Esophagus muscularis mucosa (tissue), 4 donors: ENCODE measurements around the gene PEX11A. TPM values are rescaled to one million over a fixed set of nuclear protein-coding genes. Genes with fewer than 3 reads are reported as not detected.

Source experiments
- DNase-seq: peaks from one replicate; pipeline ENCODE4 v3.0.0-alpha.2; 2017; ENCODE audit errors: extremely low spot score
- H3K27ac ChIP-seq, 4 donors: fragments of 200-600 bp; sonication (generic); replicated peaks in 1 of 4; 1 replicate in 3 of 4; 2 replicates in 1 of 4; pipeline ENCODE4 v1.5.1; 2016 to 2019; ENCODE audit warnings: mild to moderate bottlenecking in 1 of 4
- H3K27me3 ChIP-seq, 4 donors: fragments of 200-600 bp; sonication (generic); one replicate each; pipeline versions ENCODE4 v1.5.1 to v1.6.0; 2016 to 2019
- H3K36me3 ChIP-seq, 4 donors: fragments of 200-600 bp; sonication (generic); one replicate each; pipeline ENCODE4 v1.5.1; 2016 to 2019
- H3K4me1 ChIP-seq, 4 donors: fragments of 200-600 bp; sonication (generic); one replicate each; pipeline ENCODE4 v1.5.1; 2016 to 2019
- H3K4me3 ChIP-seq, 4 donors: fragments of 200-600 bp; sonication (generic); 1 replicate in 2 of 4; 2 replicates in 2 of 4; pipeline ENCODE4 v1.5.1; 2016 to 2019; ENCODE audit warnings: mild to moderate bottlenecking in 4 of 4, moderate library complexity in 1 of 4
- H3K9me3 ChIP-seq, 4 donors: fragments of 200-600 bp; sonication (generic); 1 replicate in 3 of 4; 2 replicates in 1 of 4; pipeline ENCODE4 v1.5.1; 2016 to 2019
- EP300 ChIP-seq: sonication (generic); formaldehyde crosslinking; IDR thresholded peaks from one replicate; pipeline ENCODE4 v1.6.1; 2017; ENCODE audit warnings: antibody characterized with exemption
- POLR2A ChIP-seq: fragments of 450-650 bp; IDR thresholded peaks from one replicate; pipeline ENCODE4 v1.6.1; 2017; ENCODE audit warnings: antibody characterized with exemption, moderate library complexity, mild to moderate bottlenecking, low read depth
- POLR2AphosphoS5 ChIP-seq, 2 donors: sonication (generic); formaldehyde crosslinking; IDR thresholded peaks; one replicate each; pipeline ENCODE4 v1.6.1; 2017; ENCODE audit warnings: antibody characterized with exemption in 2 of 2
- WGBS: methylation state at CpG from one replicate; pipeline ENCODE4 v1.1.5; 2018; 5-methylcytosine and 5-hydroxymethylcytosine counted together
- intact Hi-C: fragments of 100-400 bp; cut with DNase I; formaldehyde crosslinking; loops from one replicate; pipeline ENCODE4 v1.15.1; 2023
- total RNA-seq, 4 donors: library from RNA; depleted of rRNA; stranded (reverse); fragments of >200 nt; gene quantifications; one replicate each; pipeline versions ENCODE4 v1.1.0 to v1.2.1, GENCODE V29; 2016
- TF ChIP-seq, protein P1 (sequence below), 3 experiments: fragments of 200-600 bp in 2 of 3; fragments of 450-650 bp in 1 of 3; sonication (generic) in 2 of 3; IDR thresholded peaks; one replicate each; pipeline ENCODE4 v1.5.1; 2017 to 2019; ENCODE audit warnings: antibody characterized with exemption in 3 of 3, mild to moderate bottlenecking in 2 of 3, moderate library complexity in 1 of 3

The PEX11A gene
- total RNA-seq, 4 donors from 2014 or later, result 10.8 to 20.2 (median 15.4) TPM

DNA sequence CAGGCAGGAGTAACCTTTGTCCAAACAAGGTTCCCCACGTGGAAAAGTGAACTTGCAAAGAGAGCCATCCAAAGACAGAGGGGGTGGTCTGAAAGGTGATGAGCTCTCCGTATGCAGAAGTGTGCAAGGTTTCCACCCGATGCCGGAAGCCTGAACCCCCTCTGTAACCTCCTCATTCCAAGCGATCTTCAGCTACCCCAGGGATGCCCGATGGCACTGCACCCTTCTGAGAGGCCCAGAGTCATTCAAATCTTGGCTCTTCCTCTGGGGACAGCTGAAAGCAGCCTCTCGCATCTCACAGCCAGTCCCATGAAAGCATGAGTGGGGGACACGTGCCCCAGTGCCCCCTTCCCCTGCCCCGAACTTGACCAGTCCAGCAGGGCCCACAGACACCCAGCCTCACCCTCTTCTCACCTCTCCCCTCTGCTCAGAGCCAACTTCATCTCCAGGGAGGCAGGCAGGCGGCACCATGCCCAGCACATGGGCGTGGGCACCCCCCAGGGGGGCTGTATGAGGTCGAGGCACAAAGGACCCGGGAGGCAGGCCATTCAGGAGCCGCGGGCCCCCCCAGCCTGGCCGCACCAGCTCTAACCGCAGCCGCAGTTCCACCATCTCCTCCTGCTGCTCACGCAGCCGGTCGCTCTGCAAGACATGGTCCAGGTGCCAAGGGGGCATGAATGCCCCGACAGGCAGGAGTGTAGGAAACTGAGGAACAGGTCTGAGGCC lies 44.0 kb downstream of the PEX11A start:
- no peak for TF ChIP-seq POLR2A
- no peak for TF ChIP-seq POLR2AphosphoS5 (IDR thresholded peaks at IDR 0.05)
- TF ChIP-seq, protein P1, sequence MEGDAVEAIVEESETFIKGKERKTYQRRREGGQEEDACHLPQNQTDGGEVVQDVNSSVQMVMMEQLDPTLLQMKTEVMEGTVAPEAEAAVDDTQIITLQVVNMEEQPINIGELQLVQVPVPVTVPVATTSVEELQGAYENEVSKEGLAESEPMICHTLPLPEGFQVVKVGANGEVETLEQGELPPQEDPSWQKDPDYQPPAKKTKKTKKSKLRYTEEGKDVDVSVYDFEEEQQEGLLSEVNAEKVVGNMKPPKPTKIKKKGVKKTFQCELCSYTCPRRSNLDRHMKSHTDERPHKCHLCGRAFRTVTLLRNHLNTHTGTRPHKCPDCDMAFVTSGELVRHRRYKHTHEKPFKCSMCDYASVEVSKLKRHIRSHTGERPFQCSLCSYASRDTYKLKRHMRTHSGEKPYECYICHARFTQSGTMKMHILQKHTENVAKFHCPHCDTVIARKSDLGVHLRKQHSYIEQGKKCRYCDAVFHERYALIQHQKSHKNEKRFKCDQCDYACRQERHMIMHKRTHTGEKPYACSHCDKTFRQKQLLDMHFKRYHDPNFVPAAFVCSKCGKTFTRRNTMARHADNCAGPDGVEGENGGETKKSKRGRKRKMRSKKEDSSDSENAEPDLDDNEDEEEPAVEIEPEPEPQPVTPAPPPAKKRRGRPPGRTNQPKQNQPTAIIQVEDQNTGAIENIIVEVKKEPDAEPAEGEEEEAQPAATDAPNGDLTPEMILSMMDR (IDR thresholded peaks at IDR 0.05), result no peak
- TF ChIP-seq EP300, result no peak
- intact Hi-C loops, result loop anchor here (2.0 to 10.0 kb wide), 3 partner anchors 46 to 228 kb away; partner anchors contain the start of genes MESP1, PEX11A and WDR93
- no peak for DNase-seq
- Histone ChIP-seq H3K27me3 (no peaks in the 10 kb centered on the region), H3K4me1 (peaks cover 3 to 14% (median 8%) of the 10 kb centered on the region in 4 donors), H3K27ac (no peak overlapping the region), H3K9me3 (no peaks in the 10 kb centered on the region), H3K4me3 (no peak overlapping the region), H3K36me3 (peaks cover 0 to 61% (median 26%) of the 10 kb centered on the region in 4 donors)
- WGBS, result 95% methylated on average over 7 of the region's 22 CpGs

DNA sequence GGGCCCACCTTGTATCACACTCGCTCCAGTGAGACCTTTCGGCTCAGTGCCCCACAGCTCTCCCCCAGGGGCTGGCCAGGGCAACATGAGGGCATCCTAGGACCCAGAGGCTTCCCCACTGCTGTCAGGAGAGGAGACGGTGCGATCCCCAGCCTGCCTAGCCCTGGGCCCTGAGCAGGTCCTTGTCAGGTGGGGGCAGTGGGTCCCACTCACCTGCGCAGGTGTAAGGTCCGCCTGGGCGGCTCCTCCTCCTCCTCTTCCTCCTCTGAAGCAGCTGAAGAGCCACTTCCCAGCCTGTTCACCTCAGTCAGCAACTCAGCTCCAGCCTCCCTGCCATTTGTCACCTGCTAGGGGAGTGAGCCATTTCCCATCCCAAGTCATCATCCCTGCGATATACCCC lies 44.9 kb downstream of the PEX11A start:
- Histone ChIP-seq H3K27ac (no peak overlapping the region), H3K4me3 (no peak overlapping the region), H3K9me3 (no peaks in the 10 kb centered on the region), H3K4me1 (peaks cover 3 to 14% (median 8%) of the 10 kb centered on the region in 4 donors), H3K27me3 (no peaks in the 10 kb centered on the region), H3K36me3 (peaks cover 0 to 70% (median 30%) of the 10 kb centered on the region in 4 donors)
- no peak for DNase-seq
- intact Hi-C loops, result loop anchor here (2.0 to 10.0 kb wide), 3 partner anchors 47 to 229 kb away; partner anchors contain the start of genes MESP1, PEX11A and WDR93
- WGBS, result 89% methylated on average over 4 of the region's 8 CpGs
- no peak for TF ChIP-seq EP300
- TF ChIP-seq, protein P1 (IDR thresholded peaks at IDR 0.05), result no peak
- TF ChIP-seq POLR2AphosphoS5 (IDR thresholded peaks at IDR 0.05), result no peak
- TF ChIP-seq POLR2A, result no peak

DNA sequence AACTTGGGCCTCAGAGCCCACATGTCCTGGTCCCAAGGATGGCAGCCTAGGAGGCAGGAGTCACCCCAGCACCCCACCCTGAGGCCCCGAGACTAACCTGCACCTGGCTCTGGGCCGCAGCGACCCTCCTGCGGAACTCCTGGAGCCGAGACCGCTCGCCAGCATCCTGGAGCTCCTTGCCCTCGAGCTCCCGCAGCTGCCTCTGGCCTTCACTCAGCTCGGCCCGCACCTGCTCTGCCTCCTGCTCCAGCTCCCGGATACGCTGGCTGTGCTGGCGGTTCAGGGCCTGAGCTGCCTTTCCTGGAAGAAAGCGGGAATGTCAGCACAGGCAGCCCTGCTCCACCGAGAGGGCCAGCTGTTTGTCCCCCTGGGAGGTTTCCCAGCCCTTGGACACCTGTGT lies 48.4 kb downstream of the PEX11A start:
- WGBS, result 95% methylated on average over 12 of the region's 16 CpGs
- Histone ChIP-seq H3K27me3 (no peaks in the 10 kb centered on the region), H3K36me3 (peaks cover 0 to 51% (median 22%) of the 10 kb centered on the region in 4 donors), H3K4me1 (peaks cover 0 to 7% (median 3%) of the 10 kb centered on the region in 4 donors), H3K9me3 (no peaks in the 10 kb centered on the region), H3K4me3 (no peak overlapping the region), H3K27ac (no peak overlapping the region)
- DNase-seq, result no peak
- intact Hi-C loops, result loop anchor here (10.0 kb wide), 1 partner anchor 233 kb away; no protein-coding TSS in a partner anchor
- no peak for TF ChIP-seq POLR2AphosphoS5 (IDR thresholded peaks at IDR 0.05)
- TF ChIP-seq, protein P1 (IDR thresholded peaks at IDR 0.05), result no peak
- no peak for TF ChIP-seq EP300

DNA sequence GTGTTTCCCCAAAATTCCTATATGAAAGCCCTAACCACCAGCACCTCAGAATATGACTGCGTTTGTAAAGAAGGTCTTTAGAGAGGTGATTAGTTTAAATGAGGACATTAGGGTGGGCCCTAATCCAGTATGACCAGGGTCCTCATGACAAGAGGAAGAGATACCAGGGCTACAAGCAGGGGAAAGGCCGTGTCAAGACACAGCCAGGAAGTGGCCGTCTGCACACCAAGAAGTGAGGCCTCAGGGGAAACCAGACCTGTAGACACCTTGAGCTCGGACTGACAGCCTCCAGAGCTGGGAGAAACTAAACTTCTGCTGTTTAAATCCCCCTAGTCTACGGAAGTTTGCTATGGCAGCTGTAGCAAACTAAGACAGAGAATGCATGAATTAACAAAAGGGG lies 49.5 kb downstream of the PEX11A start:
- 86% methylated on average over 5 of the region's 5 CpGs for WGBS
- no peak overlapping the region for H3K4me3 ChIP-seq
- no peaks in the 10 kb centered on the region for H3K9me3 ChIP-seq
- intact Hi-C loops, result loop anchor here (10.0 kb wide), 1 partner anchor 234 kb away; no protein-coding TSS in a partner anchor
- no peaks in the 10 kb centered on the region for H3K27me3 ChIP-seq
- no peak for DNase-seq
- TF ChIP-seq POLR2A (no peak), POLR2AphosphoS5 (IDR thresholded peaks at IDR 0.05) (no peak), EP300 (no peak)
- TF ChIP-seq, protein P1 (IDR thresholded peaks at IDR 0.05), result no peak
- H3K27ac ChIP-seq, result no peak overlapping the region
- no peaks in the 10 kb centered on the region for H3K4me1 ChIP-seq
- H3K36me3 ChIP-seq, result peaks cover 0 to 51% (median 20%) of the 10 kb centered on the region in 4 donors
